ENCODE data around the gene TERT. TPM values are rescaled to one million over a fixed set of nuclear protein-coding genes. Genes with fewer than 3 reads are reported as not detected.
A peak's percentile ranks its signal among the peaks of the same experiment; 100 is the strongest.

Gene TERT
- total RNA-seq, 1 experiment from 2014 or later = 6.1 TPM

GRCh38 chr5:1319436-1320256 is 24.8 kb upstream of the TERT start:
- Mint-ChIP-seq H3K27me3 (ENCODE audit: insufficient read depth, unreplicated experiment) (no peaks in the 10 kb centered on the region), H3K4me3 (ENCODE audit: unreplicated experiment) (no peak overlapping the region), H3K27ac (ENCODE audit: unreplicated experiment) (no peak overlapping the region), H3K9me3 (ENCODE audit: unreplicated experiment) (no peaks in the 10 kb centered on the region), H3K36me3 (ENCODE audit: insufficient read depth, unreplicated experiment) (peaks cover 56% of the 10 kb centered on the region), H3K4me1 (ENCODE audit: low read depth, unreplicated experiment) (peaks cover 16% of the 10 kb centered on the region)
- BruUV-seq (replicated peaks) = no TSS peak
- H3K9me3 ChIP-seq = no peaks in the 10 kb centered on the region
- ChIA-PET POLR2A (no interaction called here), CTCF (no interaction called here)
- intact Hi-C loops (cut with micrococcal nuclease; ENCODE audit: unreplicated experiment) = no loop called here
- no peak overlapping the region for H3K4me3 ChIP-seq (ENCODE audit: low read depth, low read length)
- H3K27me3 ChIP-seq (replicated peaks; ENCODE audit: control insufficient read depth, insufficient read depth, low read length) = no peaks in the 10 kb centered on the region
- peaks cover 2% of the 10 kb centered on the region for H3K36me3 ChIP-seq (ENCODE audit: control insufficient read depth, insufficient read depth, low read length)
- no peak for TF ChIP-seq CTCF (IDR thresholded peaks at IDR 0.05; ENCODE audit: insufficient read depth in 1 of 2, low read depth in 1 of 2, low read length in 1 of 2, severe bottlenecking in 1 of 2, unreplicated experiment in 1 of 2)
- peaks cover 24% of the 10 kb centered on the region for H3K4me1 ChIP-seq
- peak in 1 of 2 experiments; percentile 32 for DNase-seq

- DNase-seq = peak in 1 of 2 experiments; percentile 21
- H3K27me3 Mint-ChIP-seq (ENCODE audit: insufficient read depth, unreplicated experiment) = no peaks in the 10 kb centered on the region
- no peaks in the 10 kb centered on the region for H3K9me3 ChIP-seq
- H3K27ac Mint-ChIP-seq (ENCODE audit: unreplicated experiment) = no peak overlapping the region
- peaks cover 16% of the 10 kb centered on the region for H3K4me1 Mint-ChIP-seq (ENCODE audit: low read depth, unreplicated experiment)
- BruUV-seq (replicated peaks) = no TSS peak
- ChIA-PET POLR2A (no interaction called here), CTCF (no interaction called here)
- no peak overlapping the region for H3K4me3 Mint-ChIP-seq (ENCODE audit: unreplicated experiment)
- H3K4me1 ChIP-seq = peaks cover 25% of the 10 kb centered on the region
- no peak for TF ChIP-seq CTCF (IDR thresholded peaks at IDR 0.05; ENCODE audit: insufficient read depth in 1 of 2, low read depth in 1 of 2, low read length in 1 of 2, severe bottlenecking in 1 of 2, unreplicated experiment in 1 of 2)
- peaks cover 47% of the 10 kb centered on the region for H3K36me3 Mint-ChIP-seq (ENCODE audit: insufficient read depth, unreplicated experiment)
- no peaks in the 10 kb centered on the region for H3K27me3 ChIP-seq (replicated peaks; ENCODE audit: control insufficient read depth, insufficient read depth, low read length)
- no peak overlapping the region for H3K4me3 ChIP-seq (ENCODE audit: low read depth, low read length)
- intact Hi-C loops (cut with micrococcal nuclease; ENCODE audit: unreplicated experiment) = no loop called here
- H3K36me3 ChIP-seq (ENCODE audit: control insufficient read depth, insufficient read depth, low read length) = peaks cover 2% of the 10 kb centered on the region
- H3K9me3 Mint-ChIP-seq (ENCODE audit: unreplicated experiment) = no peaks in the 10 kb centered on the region
Measured at GRCh38 chr5:1318659-1319251, 23.9 kb upstream of the TERT start.

- Histone ChIP-seq H3K27me3 (replicated peaks; ENCODE audit: control insufficient read depth, insufficient read depth, low read length) (no peaks in the 10 kb centered on the region), H3K4me1 (peaks cover 25% of the 10 kb centered on the region), H3K4me3 (ENCODE audit: low read depth, low read length) (no peak overlapping the region), H3K9me3 (no peaks in the 10 kb centered on the region), H3K36me3 (ENCODE audit: control insufficient read depth, insufficient read depth, low read length) (peaks cover 2% of the 10 kb centered on the region)
- no TSS peak for BruUV-seq (replicated peaks)
- ChIA-PET CTCF (no interaction called here), POLR2A (no interaction called here)
- intact Hi-C loops (cut with micrococcal nuclease; ENCODE audit: unreplicated experiment) = loop anchor here (2.0 kb wide), 1 partner anchor 15 kb away; no protein-coding TSS in a partner anchor
- no peak overlapping the region for H3K4me3 Mint-ChIP-seq (ENCODE audit: unreplicated experiment)
- H3K27me3 Mint-ChIP-seq (ENCODE audit: insufficient read depth, unreplicated experiment) = no peaks in the 10 kb centered on the region
- H3K36me3 Mint-ChIP-seq (ENCODE audit: insufficient read depth, unreplicated experiment) = peaks cover 44% of the 10 kb centered on the region
- peaks cover 16% of the 10 kb centered on the region for H3K4me1 Mint-ChIP-seq (ENCODE audit: low read depth, unreplicated experiment)
- no peak for TF ChIP-seq CTCF (IDR thresholded peaks at IDR 0.05; ENCODE audit: insufficient read depth in 1 of 2, low read depth in 1 of 2, low read length in 1 of 2, severe bottlenecking in 1 of 2, unreplicated experiment in 1 of 2)
- no peaks in the 10 kb centered on the region for H3K9me3 Mint-ChIP-seq (ENCODE audit: unreplicated experiment)
- H3K27ac Mint-ChIP-seq (ENCODE audit: unreplicated experiment) = peak overlapping the region; percentile 85
- DNase-seq = peak in 1 of 2 experiments; percentile 17
Measured at GRCh38 chr5:1317921-1318565, 23.2 kb upstream of the TERT start.

Data from Caco-2 (cell line).